Measurements from ENCODE around the gene PTPRD.
"Not testable (repeated sequence)": the region's sequence is repeated elsewhere in the genome, so short reads cannot be mapped to it uniquely, and the experiment has no call there.

The PTPRD gene

GRCh38 chr9:9097254-9097653, 1515.5 kb downstream of the PTPRD start:
- DNase-seq = not testable (repeated sequence)

- DNase-seq = no peak
Observed at GRCh38 chr9:9091387-9091786, 1521.4 kb downstream of the PTPRD start.

GRCh38 chr9:9079473-9079872, 1533.3 kb downstream of the PTPRD start:
- DNase-seq = no peak

GRCh38 chr9:9078301-9078700, 1534.5 kb downstream of the PTPRD start:
- DNase-seq = no peak

GRCh38 chr9:9061627-9062026, 1551.2 kb downstream of the PTPRD start:
- no peak for DNase-seq

GRCh38 chr9:9054354-9054992, 1558.3 kb downstream of the PTPRD start:
- no peak for DNase-seq

GRCh38 chr9:9045572-9045971, 1567.2 kb downstream of the PTPRD start:
- no peak for DNase-seq

GRCh38 chr9:9045072-9045471, 1567.7 kb downstream of the PTPRD start:
- no peak for DNase-seq

- DNase-seq = not testable (repeated sequence)
Observed at GRCh38 chr9:9043788-9044187, 1569.0 kb downstream of the PTPRD start.

GRCh38 chr9:9041756-9042155, 1571.0 kb downstream of the PTPRD start:
- DNase-seq = no peak

- DNase-seq = no peak
Observed at GRCh38 chr9:9033022-9033421, 1579.8 kb downstream of the PTPRD start.

- no peak for DNase-seq
Observed at GRCh38 chr9:9016597-9016996, 1596.2 kb downstream of the PTPRD start.

- DNase-seq = no peak
Observed at GRCh38 chr9:9004810-9005209, 1608.0 kb downstream of the PTPRD start.

- DNase-seq = no peak
Observed at GRCh38 chr9:9002826-9003583, 1609.8 kb downstream of the PTPRD start.

- DNase-seq = no peak
Observed at GRCh38 chr9:8980496-8981013, 1632.2 kb downstream of the PTPRD start.

- no peak for DNase-seq
Observed at GRCh38 chr9:8978334-8978733, 1634.5 kb downstream of the PTPRD start.

GRCh38 chr9:8968350-8968749, 1644.5 kb downstream of the PTPRD start:
- DNase-seq = not testable (repeated sequence)

GRCh38 chr9:8963885-8964284, 1648.9 kb downstream of the PTPRD start:
- no peak for DNase-seq

GRCh38 chr9:8962084-8962483, 1650.7 kb downstream of the PTPRD start:
- DNase-seq = no peak

- peak; percentile 28 for DNase-seq
Observed at GRCh38 chr9:8961186-8961851, 1651.5 kb downstream of the PTPRD start.

- DNase-seq = no peak
Observed at GRCh38 chr9:8960254-8960653, 1652.5 kb downstream of the PTPRD start.

- DNase-seq = no peak
Observed at GRCh38 chr9:8958358-8958757, 1654.4 kb downstream of the PTPRD start.

GRCh38 chr9:8955315-8955714, 1657.5 kb downstream of the PTPRD start:
- no peak for DNase-seq

- no peak for DNase-seq
Observed at GRCh38 chr9:8946461-8946860, 1666.3 kb downstream of the PTPRD start.
